Measurements from ENCODE around the gene SCO1.

SCO1 gene

DNA sequence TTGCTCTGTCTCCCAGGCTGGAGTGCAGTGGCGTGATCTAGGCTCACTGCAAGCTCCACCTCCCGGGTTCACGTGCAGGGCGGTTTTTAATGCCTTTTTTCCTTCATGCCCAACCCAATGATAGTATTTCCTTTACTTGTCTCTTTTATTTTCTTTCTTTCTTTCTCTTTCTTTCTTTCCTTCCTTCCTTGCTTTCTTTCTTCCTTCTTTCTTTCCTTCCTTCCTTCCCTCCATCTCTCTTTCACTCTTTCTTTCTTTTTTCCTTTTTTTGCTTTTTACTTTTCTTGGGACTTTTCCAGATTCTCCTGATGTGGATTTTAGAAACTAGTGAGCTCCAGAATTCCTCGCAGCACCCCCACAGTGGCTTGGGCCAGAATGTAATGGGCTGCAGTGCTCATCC lies 43.3 kb downstream of the SCO1 start:
- no peaks in the 10 kb centered on the region for H3K9me3 ChIP-seq (ENCODE audit: low read depth, low read length)
- no peaks in the 10 kb centered on the region for H3K36me3 ChIP-seq (ENCODE audit: insufficient read depth, low read length)
- DNase-seq (ENCODE audit: low read depth, low spot score) = no peak
- H3K4me3 ChIP-seq = no peak overlapping the region
- TF ChIP-seq POLR2AphosphoS5 (IDR thresholded peaks at IDR 0.05; ENCODE audit: borderline replicate concordance, low read depth, low read length) = no peak
- no peak overlapping the region for H3K27ac ChIP-seq
- no peak overlapping the region for H3K9ac ChIP-seq (ENCODE audit: insufficient read length)

DNA sequence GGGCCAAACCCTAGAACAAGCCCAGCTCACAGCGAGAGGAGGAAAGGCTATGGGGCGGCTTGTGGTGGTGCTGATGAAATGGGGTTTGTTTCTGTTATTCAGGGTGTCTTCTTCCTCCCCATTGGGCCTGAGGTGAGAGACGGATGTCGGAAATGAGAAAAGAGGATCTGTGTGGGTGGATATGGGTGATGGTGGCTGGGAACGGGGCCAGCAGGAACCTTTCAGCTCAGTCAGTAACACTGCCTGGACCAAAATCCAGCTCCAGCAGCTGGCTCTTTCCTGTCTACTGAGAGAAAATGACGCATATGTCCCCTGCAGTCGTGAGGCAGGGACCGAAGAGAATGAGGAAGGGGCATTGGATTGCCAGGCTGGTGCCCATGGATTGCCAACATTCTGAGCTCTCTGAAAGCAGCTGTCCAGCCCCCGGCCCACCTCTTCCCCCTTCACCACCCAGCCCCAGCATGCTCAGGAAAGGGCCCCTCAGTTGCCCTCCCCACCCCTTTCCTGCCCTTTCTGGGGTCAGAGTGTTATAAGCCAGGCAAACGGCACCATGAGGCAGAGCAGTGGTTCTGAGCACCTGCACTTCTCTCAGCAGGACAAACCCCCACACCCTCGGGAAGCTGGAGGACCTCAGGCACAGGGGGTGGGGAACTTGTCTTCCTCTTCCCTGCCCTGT lies 44.2 kb downstream of the SCO1 start:
- no peaks in the 10 kb centered on the region for H3K9me3 ChIP-seq (ENCODE audit: low read depth, low read length)
- no peak for DNase-seq (ENCODE audit: low read depth, low spot score)
- H3K4me3 ChIP-seq = no peak overlapping the region
- H3K36me3 ChIP-seq (ENCODE audit: insufficient read depth, low read length) = no peaks in the 10 kb centered on the region
- TF ChIP-seq EZH2 (IDR thresholded peaks at IDR 0.05) (no peak), POLR2AphosphoS5 (IDR thresholded peaks at IDR 0.05; ENCODE audit: borderline replicate concordance, low read depth, low read length) (no peak), FOXP2 (optimal IDR thresholded peaks at IDR 0.05; ENCODE audit: control extremely low read depth, extremely low read length, insufficient read depth) (no peak)
- no peak overlapping the region for H3K27ac ChIP-seq
- H3K9ac ChIP-seq (ENCODE audit: insufficient read length) = no peak overlapping the region

DNA sequence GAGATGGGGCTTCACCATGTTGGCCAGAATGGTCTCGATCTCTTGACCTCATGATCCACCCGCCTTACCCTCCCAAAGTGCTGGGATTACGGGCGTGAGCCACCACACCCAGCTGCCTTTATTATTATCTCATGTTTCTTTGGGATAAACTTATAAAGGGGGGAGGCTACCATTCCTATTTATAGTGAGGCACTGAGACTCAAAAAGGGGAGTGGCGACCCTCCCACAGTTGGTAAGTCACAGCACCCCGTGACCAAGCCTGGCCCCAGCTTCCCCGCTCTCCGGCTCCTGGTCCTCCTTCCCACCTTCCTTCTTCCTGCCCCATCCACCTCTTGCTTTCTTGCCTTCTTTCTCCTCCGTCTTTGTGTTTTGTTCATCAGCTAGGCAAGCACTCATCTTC lies 45.4 kb downstream of the SCO1 start:
- H3K9me3 ChIP-seq (ENCODE audit: low read depth, low read length) = no peaks in the 10 kb centered on the region
- DNase-seq (ENCODE audit: low read depth, low spot score) = no peak
- H3K27ac ChIP-seq = no peak overlapping the region
- H3K9ac ChIP-seq (ENCODE audit: insufficient read length) = no peak overlapping the region
- H3K4me3 ChIP-seq = no peak overlapping the region
- TF ChIP-seq FOXP2 (optimal IDR thresholded peaks at IDR 0.05; ENCODE audit: control extremely low read depth, extremely low read length, insufficient read depth) (no peak), EZH2 (IDR thresholded peaks at IDR 0.05) (no peak), POLR2AphosphoS5 (IDR thresholded peaks at IDR 0.05; ENCODE audit: borderline replicate concordance, low read depth, low read length) (no peak)
- no peaks in the 10 kb centered on the region for H3K36me3 ChIP-seq (ENCODE audit: insufficient read depth, low read length)

DNA sequence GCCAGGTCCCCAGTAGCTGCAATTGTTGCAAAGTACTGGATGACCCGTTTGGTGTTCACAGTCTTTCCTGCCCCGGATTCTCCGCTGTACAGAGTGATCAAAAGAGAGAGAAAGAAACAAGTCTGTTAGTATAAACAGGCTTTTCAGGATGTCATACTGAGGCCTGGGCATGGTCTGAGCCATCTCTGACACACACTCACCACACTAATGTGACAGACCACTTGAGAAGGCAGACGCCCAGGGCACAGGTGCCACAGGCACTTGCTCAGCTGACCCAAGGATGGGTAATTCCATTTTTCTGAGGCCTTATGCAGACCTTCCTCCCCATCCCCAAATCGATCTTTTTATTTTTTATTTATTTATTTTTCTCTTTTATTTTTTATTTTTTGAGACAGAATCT lies 47.7 kb downstream of the SCO1 start:
- TF ChIP-seq POLR2AphosphoS5 (IDR thresholded peaks at IDR 0.05; ENCODE audit: borderline replicate concordance, low read depth, low read length) = no peak
- TF ChIP-seq FOXP2 (optimal IDR thresholded peaks at IDR 0.05; ENCODE audit: control extremely low read depth, extremely low read length, insufficient read depth) = no peak
- TF ChIP-seq EZH2 (IDR thresholded peaks at IDR 0.05) = no peak
- Histone ChIP-seq H3K27ac (no peak overlapping the region), H3K36me3 (ENCODE audit: insufficient read depth, low read length) (no peaks in the 10 kb centered on the region), H3K9ac (ENCODE audit: insufficient read length) (no peak overlapping the region), H3K9me3 (ENCODE audit: low read depth, low read length) (no peaks in the 10 kb centered on the region), H3K4me3 (no peak overlapping the region)
- no peak for DNase-seq (ENCODE audit: low read depth, low spot score)

DNA sequence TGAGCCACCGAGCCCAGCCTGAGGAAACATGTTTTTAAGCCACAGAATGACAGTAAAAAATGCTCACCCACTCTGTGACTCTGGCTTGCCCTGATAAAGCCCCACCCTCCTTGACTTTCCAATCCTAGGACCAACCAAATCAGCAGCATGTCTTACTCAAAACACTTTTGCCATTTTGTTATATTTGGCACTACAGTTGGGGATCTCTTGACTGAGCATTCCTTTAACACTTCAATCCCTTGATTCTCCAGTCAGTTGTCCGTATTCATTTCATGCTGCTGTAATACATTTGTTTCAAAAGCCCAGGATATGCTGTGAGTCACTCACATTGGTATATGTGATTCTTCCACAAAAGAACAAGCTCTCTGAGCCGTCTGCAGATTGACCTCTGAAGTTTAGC lies 48.4 kb downstream of the SCO1 start:
- Histone ChIP-seq H3K9ac (ENCODE audit: insufficient read length) (no peak overlapping the region), H3K4me3 (no peak overlapping the region), H3K9me3 (ENCODE audit: low read depth, low read length) (no peaks in the 10 kb centered on the region), H3K27ac (no peak overlapping the region), H3K36me3 (ENCODE audit: insufficient read depth, low read length) (no peaks in the 10 kb centered on the region)
- no peak for DNase-seq (ENCODE audit: low read depth, low spot score)
- TF ChIP-seq FOXP2 (optimal IDR thresholded peaks at IDR 0.05; ENCODE audit: control extremely low read depth, extremely low read length, insufficient read depth) = no peak
- no peak for TF ChIP-seq POLR2AphosphoS5 (IDR thresholded peaks at IDR 0.05; ENCODE audit: borderline replicate concordance, low read depth, low read length)
- no peak for TF ChIP-seq EZH2 (IDR thresholded peaks at IDR 0.05)

DNA sequence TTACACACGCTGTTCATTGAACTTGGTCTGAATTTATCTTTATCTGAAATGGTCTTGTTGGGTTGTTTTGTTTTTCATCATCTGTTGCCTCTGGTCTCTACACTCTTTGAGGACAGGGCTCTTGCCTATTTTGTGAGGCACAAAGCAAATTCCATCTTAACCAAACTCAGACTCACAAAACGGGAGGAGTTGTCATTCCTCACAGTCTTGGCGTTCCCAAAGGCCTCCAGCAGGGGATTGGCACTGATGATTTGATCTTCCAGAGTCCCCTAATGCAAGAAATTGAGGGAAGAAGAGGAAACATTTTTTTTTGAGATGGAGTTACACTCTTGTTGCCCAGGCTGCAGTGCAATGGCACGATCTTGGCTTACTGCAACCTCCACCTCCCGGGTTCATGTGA lies 49.0 kb downstream of the SCO1 start:
- Histone ChIP-seq H3K4me3 (no peak overlapping the region), H3K9ac (ENCODE audit: insufficient read length) (no peak overlapping the region), H3K9me3 (ENCODE audit: low read depth, low read length) (no peaks in the 10 kb centered on the region), H3K27ac (no peak overlapping the region), H3K36me3 (ENCODE audit: insufficient read depth, low read length) (no peaks in the 10 kb centered on the region)
- TF ChIP-seq FOXP2 (optimal IDR thresholded peaks at IDR 0.05; ENCODE audit: control extremely low read depth, extremely low read length, insufficient read depth) = no peak
- no peak for TF ChIP-seq POLR2AphosphoS5 (IDR thresholded peaks at IDR 0.05; ENCODE audit: borderline replicate concordance, low read depth, low read length)
- no peak for TF ChIP-seq EZH2 (IDR thresholded peaks at IDR 0.05)
- DNase-seq (ENCODE audit: low read depth, low spot score) = no peak

DNA sequence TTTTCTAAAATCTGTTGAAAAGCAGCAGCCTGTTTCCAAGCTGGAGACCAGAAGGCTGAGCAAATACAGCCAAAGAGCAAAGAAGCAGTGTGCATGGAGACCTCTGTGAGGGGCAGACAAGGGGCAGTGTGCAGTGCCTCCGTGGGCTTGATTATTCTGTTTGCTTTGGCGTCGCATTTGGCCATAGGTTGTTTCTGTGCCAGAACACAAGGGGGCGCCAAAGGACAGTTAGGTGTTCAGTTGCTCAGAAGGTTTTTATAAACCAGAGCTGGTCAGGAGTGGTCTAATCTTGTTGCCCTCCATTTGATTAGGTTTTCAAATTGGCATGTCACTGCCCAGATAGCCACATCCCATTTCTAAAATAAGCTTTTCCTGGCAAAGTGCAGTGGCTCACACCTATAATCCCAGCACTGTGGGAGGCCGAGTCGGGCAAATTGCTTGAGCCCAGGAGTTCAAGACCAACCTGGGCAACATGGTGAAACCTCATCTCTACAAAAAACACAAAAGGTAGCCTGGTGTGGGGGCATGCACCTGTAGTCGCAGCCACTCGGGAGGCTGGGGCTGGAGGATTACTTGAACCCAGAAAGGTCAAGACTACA lies 50.8 kb downstream of the SCO1 start:
- H3K36me3 ChIP-seq (ENCODE audit: insufficient read depth, low read length) = no peaks in the 10 kb centered on the region
- no peak overlapping the region for H3K27ac ChIP-seq
- no peak overlapping the region for H3K4me3 ChIP-seq
- peak; percentile 2 for DNase-seq (ENCODE audit: low read depth, low spot score)
- H3K9ac ChIP-seq (ENCODE audit: insufficient read length) = no peak overlapping the region
- no peak for TF ChIP-seq FOXP2 (optimal IDR thresholded peaks at IDR 0.05; ENCODE audit: control extremely low read depth, extremely low read length, insufficient read depth)
- TF ChIP-seq EZH2 (IDR thresholded peaks at IDR 0.05) = no peak
- TF ChIP-seq POLR2AphosphoS5 (IDR thresholded peaks at IDR 0.05; ENCODE audit: borderline replicate concordance, low read depth, low read length) = no peak
- no peaks in the 10 kb centered on the region for H3K9me3 ChIP-seq (ENCODE audit: low read depth, low read length)

DNA sequence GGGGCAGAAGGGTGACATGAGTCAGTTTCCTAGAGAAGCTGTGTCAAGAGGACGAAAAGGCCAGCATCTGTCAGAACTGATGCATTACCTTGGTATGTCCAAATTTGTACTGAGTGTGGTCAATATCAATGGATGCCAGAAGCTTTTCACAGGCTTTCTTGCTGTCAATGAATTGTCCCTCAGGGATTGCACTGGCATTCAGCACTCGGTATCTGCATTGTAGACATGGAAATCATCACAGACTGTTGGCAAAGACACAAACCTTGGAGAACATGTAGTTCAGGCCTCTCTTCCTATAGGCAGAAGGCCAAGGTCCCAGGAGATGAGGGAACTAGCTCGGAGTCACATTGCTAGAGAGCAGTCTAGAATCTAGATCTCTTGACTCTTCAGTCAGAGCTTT lies 56.9 kb downstream of the SCO1 start:
- no peaks in the 10 kb centered on the region for H3K9me3 ChIP-seq (ENCODE audit: low read depth, low read length)
- no peak overlapping the region for H3K4me3 ChIP-seq
- no peak overlapping the region for H3K9ac ChIP-seq (ENCODE audit: insufficient read length)
- no peaks in the 10 kb centered on the region for H3K36me3 ChIP-seq (ENCODE audit: insufficient read depth, low read length)
- TF ChIP-seq POLR2AphosphoS5 (IDR thresholded peaks at IDR 0.05; ENCODE audit: borderline replicate concordance, low read depth, low read length) = no peak
- TF ChIP-seq FOXP2 (optimal IDR thresholded peaks at IDR 0.05; ENCODE audit: control extremely low read depth, extremely low read length, insufficient read depth) = no peak
- no peak for TF ChIP-seq EZH2 (IDR thresholded peaks at IDR 0.05)
- DNase-seq (ENCODE audit: low read depth, low spot score) = no peak
- H3K27ac ChIP-seq = no peak overlapping the region

DNA sequence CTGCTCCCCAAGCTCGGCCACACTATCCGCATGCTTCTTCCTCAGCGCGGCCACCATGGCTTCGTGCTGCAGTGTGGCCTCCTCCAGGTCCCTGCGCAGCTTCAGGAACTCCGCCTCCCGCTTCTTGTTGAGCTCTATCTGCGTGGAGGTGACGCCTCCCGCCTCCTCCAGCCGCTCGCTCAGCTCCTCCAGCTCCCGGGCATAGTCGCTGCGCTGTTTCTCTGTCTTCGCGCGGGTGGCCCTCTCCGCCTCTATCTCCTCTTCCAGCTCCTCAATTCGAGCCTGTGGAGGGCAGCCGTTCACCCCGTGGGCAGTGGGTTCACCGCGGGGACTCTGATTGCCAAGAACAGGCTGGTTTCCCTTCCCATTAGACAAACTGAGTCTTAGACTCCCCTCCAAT lies 59.2 kb downstream of the SCO1 start:
- Histone ChIP-seq H3K36me3 (ENCODE audit: insufficient read depth, low read length) (no peaks in the 10 kb centered on the region), H3K27ac (no peak overlapping the region), H3K4me3 (no peak overlapping the region), H3K9me3 (ENCODE audit: low read depth, low read length) (no peaks in the 10 kb centered on the region), H3K9ac (ENCODE audit: insufficient read length) (no peak overlapping the region)
- TF ChIP-seq EZH2 (IDR thresholded peaks at IDR 0.05) (no peak), POLR2AphosphoS5 (IDR thresholded peaks at IDR 0.05; ENCODE audit: borderline replicate concordance, low read depth, low read length) (no peak), FOXP2 (optimal IDR thresholded peaks at IDR 0.05; ENCODE audit: control extremely low read depth, extremely low read length, insufficient read depth) (no peak)
- no peak for DNase-seq (ENCODE audit: low read depth, low spot score)
